GM23338 (cell line): ENCODE data around the gene RPH3AL. TPM values are rescaled to one million over a fixed set of nuclear protein-coding genes. Genes with fewer than 3 reads are reported as not detected.

Experiments used
- ATAC-seq: fragments of 200-7000 bp; cut with Tn5 transposase; 3 replicates; pipeline ENCODE4 v1.9.1; 2020
- DNase-seq: peaks from one replicate; pipeline ENCODE4 v3.0.0-alpha.2; 2015; ENCODE audit warnings: low spot score
- H2AFZ ChIP-seq: fragments of 200-600 bp; sonication (generic); 2 replicates; pipeline ENCODE4 v1.8.0; 2016; ENCODE audit warnings: antibody characterized with exemption, mild to moderate bottlenecking, moderate library complexity
- H3F3A ChIP-seq: fragments of 200-600 bp; sonication (generic); replicated peaks from 2 replicates; pipeline ENCODE4 v1.8.0; 2017; ENCODE audit warnings: antibody characterized with exemption, mixed run types, low read depth
- H3K27ac ChIP-seq: fragments of 200-600 bp; sonication (generic); 2 replicates; pipeline ENCODE4 v1.6.1; 2016; ENCODE audit warnings: low read depth
- H3K27me3 ChIP-seq: fragments of 200-600 bp; sonication (generic); 2 replicates; pipeline ENCODE4 v1.8.0; 2016; ENCODE audit warnings: mild to moderate bottlenecking, mixed run types, moderate library complexity; ENCODE audit not compliant: insufficient read depth
- H3K36me3 ChIP-seq: fragments of 200-600 bp; sonication (generic); 2 replicates; pipeline ENCODE4 v1.8.0; 2016; ENCODE audit warnings: mild to moderate bottlenecking; ENCODE audit not compliant: insufficient read depth
- H3K4me1 ChIP-seq: fragments of 200-600 bp; sonication (generic); 2 replicates; pipeline ENCODE4 v1.8.0; 2016; ENCODE audit warnings: mild to moderate bottlenecking, moderate library complexity; ENCODE audit not compliant: insufficient read depth
- H3K4me2 ChIP-seq: fragments of 200-600 bp; sonication (generic); 2 replicates; pipeline ENCODE4 v1.7.1; 2017; ENCODE audit warnings: mixed run types
- H3K4me3 ChIP-seq: fragments of 200-600 bp; sonication (generic); 2 replicates; pipeline ENCODE4 v1.6.1; 2016; ENCODE audit warnings: mixed run types
- H3K79me2 ChIP-seq: fragments of 200-600 bp; sonication (generic); replicated peaks from 2 replicates; pipeline ENCODE4 v1.8.0; 2017; ENCODE audit warnings: mild to moderate bottlenecking; ENCODE audit not compliant: insufficient read depth
- H3K9me2 ChIP-seq: fragments of 200-600 bp; sonication (generic); 2 replicates; pipeline ENCODE4 v1.8.0; 2017; ENCODE audit not compliant: insufficient read depth
- H4K20me1 ChIP-seq: fragments of 200-600 bp; sonication (generic); replicated peaks from 2 replicates; pipeline ENCODE4 v1.8.0; 2017; ENCODE audit warnings: mild to moderate bottlenecking; ENCODE audit not compliant: insufficient read depth
- H3K27ac Mint-ChIP-seq: 2 replicates; pipeline ENCODE4 v1.8.0; 2020; ENCODE audit warnings: inconsistent platforms, mild to moderate bottlenecking, moderate library complexity, mixed read lengths
- H3K27me3 Mint-ChIP-seq: 3 replicates; pipeline ENCODE4 v1.8.0; 2022; ENCODE audit warnings: low read depth, mild to moderate bottlenecking, moderate library complexity, mixed read lengths, inconsistent platforms; ENCODE audit not compliant: insufficient read depth, poor library complexity
- H3K36me3 Mint-ChIP-seq: 3 replicates; pipeline ENCODE4 v1.8.0; 2021; ENCODE audit warnings: low read depth, mild to moderate bottlenecking, inconsistent platforms, moderate library complexity, mixed read lengths
- H3K4me1 Mint-ChIP-seq: 3 replicates; pipeline ENCODE4 v1.8.0; 2020; ENCODE audit warnings: mild to moderate bottlenecking, inconsistent platforms, mixed read lengths
- H3K4me3 Mint-ChIP-seq: 3 replicates; pipeline ENCODE4 v1.8.0; 2021; ENCODE audit warnings: moderate library complexity, mild to moderate bottlenecking, inconsistent platforms, mixed read lengths
- H3K9me3 Mint-ChIP-seq: 3 replicates; pipeline ENCODE4 v1.8.0; 2020; ENCODE audit warnings: moderate library complexity, mild to moderate bottlenecking, inconsistent platforms, mixed read lengths
- CREB1 ChIP-seq: fragments of 250-450 bp; sonication (Bioruptor Pico); IDR thresholded peaks from 2 replicates; pipeline ENCODE4 v1.5.0; 2020; ENCODE audit warnings: low read depth, mild to moderate bottlenecking, moderate library complexity
- CTCF ChIP-seq, 2 experiments: fragments of 200-600 bp in 1 of 2; sonication (generic) in 1 of 2; conservative IDR thresholded peaks; 2 replicates each; pipeline versions ENCODE4 v1.5.1 to v1.6.1; 2016 to 2017; ENCODE audit warnings: antibody characterized with exemption in 2 of 2, low read depth in 2 of 2, mild to moderate bottlenecking in 2 of 2, moderate library complexity in 1 of 2
- ETS1 ChIP-seq: IDR thresholded peaks from 2 replicates; pipeline ENCODE4 v1.6.1; 2016; ENCODE audit warnings: antibody characterized with exemption
- EZH2 ChIP-seq: fragments of 200-600 bp; sonication (generic); IDR thresholded peaks from one replicate; pipeline ENCODE4 v1.8.0; 2017; ENCODE audit warnings: antibody characterized with exemption, mild to moderate bottlenecking, low read depth; ENCODE audit not compliant: unreplicated experiment
- EZH2phosphoT487 ChIP-seq: fragments of 200-600 bp; sonication (generic); IDR thresholded peaks from one replicate; pipeline ENCODE4 v1.8.1; 2018; ENCODE audit warnings: antibody characterized with exemption; ENCODE audit not compliant: unreplicated experiment
- JUNB ChIP-seq: IDR thresholded peaks from one replicate; pipeline ENCODE4 v1.6.1; 2016; ENCODE audit warnings: antibody characterized with exemption; ENCODE audit not compliant: unreplicated experiment
- NANOG ChIP-seq: IDR thresholded peaks from 2 replicates; pipeline ENCODE4 v1.6.1; 2016; ENCODE audit warnings: antibody characterized with exemption, borderline replicate concordance
- POLR2AphosphoS5 ChIP-seq: IDR thresholded peaks from 2 replicates; pipeline ENCODE4 v1.6.1; 2016; ENCODE audit warnings: antibody characterized with exemption, low read depth
- STAT1 ChIP-seq: IDR thresholded peaks from one replicate; pipeline ENCODE4 v1.6.1; 2016; ENCODE audit warnings: antibody characterized with exemption; ENCODE audit not compliant: unreplicated experiment
- ZNF114 ChIP-seq: fragments of 250-450 bp; sonication (Bioruptor Pico); IDR thresholded peaks from 2 replicates; pipeline ENCODE4 v1.5.0; 2020; ENCODE audit warnings: mild to moderate bottlenecking, moderate library complexity
- ZNF331 ChIP-seq: fragments of 250-450 bp; sonication (Bioruptor Pico); IDR thresholded peaks from 2 replicates; pipeline ENCODE4 v1.5.0; 2020; ENCODE audit warnings: low read depth, mild to moderate bottlenecking, moderate library complexity
- polyA plus RNA-seq: library from polyadenylated mRNA; unstranded; fragments of >200 nt; fragmentation: Nextera tagmentation; extraction: Ambion mirVana; gene quantifications from 2 replicates; pipeline ENCODE4 v1.2.1, GENCODE V29; 2016
- total RNA-seq: library from RNA; depleted of rRNA; stranded (reverse); fragments of >200 nt; shearing (Covaris generic); gene quantifications from 2 replicates; pipeline ENCODE4 v1.2.3, GENCODE V29; 2014
- TF ChIP-seq, protein P1 (sequence below): IDR thresholded peaks from one replicate; pipeline ENCODE4 v1.6.1; 2018; ENCODE audit warnings: antibody characterized with exemption; ENCODE audit not compliant: unreplicated experiment

RPH3AL gene
- total and polyA plus RNA-seq, 2 experiments from 2014 or later, result 2.7 to 6.3 TPM

DNA sequence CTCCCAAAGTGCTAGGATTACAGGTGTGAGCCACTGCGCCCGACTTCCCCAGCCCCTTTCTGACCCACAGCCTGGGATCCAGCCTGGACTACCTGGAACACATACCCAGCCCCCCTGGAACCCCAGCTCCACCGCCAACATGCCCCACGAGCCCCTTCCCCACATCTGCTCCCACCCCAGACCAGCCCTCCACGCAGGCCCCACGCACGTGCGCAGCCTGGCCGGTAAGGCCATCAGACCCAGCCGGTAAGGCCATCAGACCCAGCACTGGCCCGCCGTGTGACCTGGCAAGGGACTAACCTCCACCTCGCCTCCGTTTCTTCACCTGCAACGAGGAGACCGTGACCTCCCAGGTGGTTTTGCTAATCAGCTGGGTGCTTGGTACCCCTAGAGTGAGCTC, 46.5 kb downstream of the RPH3AL start:
- DNase-seq (no peak), ATAC-seq (no peak)
- Mint-ChIP-seq H3K27me3 (peaks cover 19% of the 10 kb centered on the region), H3K4me3 (no peak overlapping the region), H3K27ac (no peak overlapping the region), H3K4me1 (peaks cover 30% of the 10 kb centered on the region), H3K36me3 (no peaks in the 10 kb centered on the region), H3K9me3 (no peaks in the 10 kb centered on the region; the same call in 2 of the 3 replicates)
- no peaks in the 10 kb centered on the region for H4K20me1 ChIP-seq
- no peaks in the 10 kb centered on the region for H3K9me2 ChIP-seq
- no peak overlapping the region for H2AFZ ChIP-seq
- H3K36me3 ChIP-seq, result no peaks in the 10 kb centered on the region
- H3K4me2 ChIP-seq, result no peak overlapping the region
- H3K27me3 ChIP-seq, result no peaks in the 10 kb centered on the region
- no peak overlapping the region for H3K4me3 ChIP-seq
- peaks cover 18% of the 10 kb centered on the region for H3K4me1 ChIP-seq
- H3F3A ChIP-seq, result 0 out of 2 replicates have a peak, but pooled peaks cover 7% of the 10 kb centered on the region
- TF ChIP-seq ETS1, result no peak
- TF ChIP-seq CTCF (conservative IDR thresholded peaks at IDR 0.05; ENCODE audit: low read depth in 2 of 2), result no peak
- TF ChIP-seq, protein P1, sequence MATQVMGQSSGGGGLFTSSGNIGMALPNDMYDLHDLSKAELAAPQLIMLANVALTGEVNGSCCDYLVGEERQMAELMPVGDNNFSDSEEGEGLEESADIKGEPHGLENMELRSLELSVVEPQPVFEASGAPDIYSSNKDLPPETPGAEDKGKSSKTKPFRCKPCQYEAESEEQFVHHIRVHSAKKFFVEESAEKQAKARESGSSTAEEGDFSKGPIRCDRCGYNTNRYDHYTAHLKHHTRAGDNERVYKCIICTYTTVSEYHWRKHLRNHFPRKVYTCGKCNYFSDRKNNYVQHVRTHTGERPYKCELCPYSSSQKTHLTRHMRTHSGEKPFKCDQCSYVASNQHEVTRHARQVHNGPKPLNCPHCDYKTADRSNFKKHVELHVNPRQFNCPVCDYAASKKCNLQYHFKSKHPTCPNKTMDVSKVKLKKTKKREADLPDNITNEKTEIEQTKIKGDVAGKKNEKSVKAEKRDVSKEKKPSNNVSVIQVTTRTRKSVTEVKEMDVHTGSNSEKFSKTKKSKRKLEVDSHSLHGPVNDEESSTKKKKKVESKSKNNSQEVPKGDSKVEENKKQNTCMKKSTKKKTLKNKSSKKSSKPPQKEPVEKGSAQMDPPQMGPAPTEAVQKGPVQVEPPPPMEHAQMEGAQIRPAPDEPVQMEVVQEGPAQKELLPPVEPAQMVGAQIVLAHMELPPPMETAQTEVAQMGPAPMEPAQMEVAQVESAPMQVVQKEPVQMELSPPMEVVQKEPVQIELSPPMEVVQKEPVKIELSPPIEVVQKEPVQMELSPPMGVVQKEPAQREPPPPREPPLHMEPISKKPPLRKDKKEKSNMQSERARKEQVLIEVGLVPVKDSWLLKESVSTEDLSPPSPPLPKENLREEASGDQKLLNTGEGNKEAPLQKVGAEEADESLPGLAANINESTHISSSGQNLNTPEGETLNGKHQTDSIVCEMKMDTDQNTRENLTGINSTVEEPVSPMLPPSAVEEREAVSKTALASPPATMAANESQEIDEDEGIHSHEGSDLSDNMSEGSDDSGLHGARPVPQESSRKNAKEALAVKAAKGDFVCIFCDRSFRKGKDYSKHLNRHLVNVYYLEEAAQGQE, result no peak
- no peak for TF ChIP-seq NANOG
- TF ChIP-seq CREB1, result no peak
- no peak for TF ChIP-seq POLR2AphosphoS5
- no peak for TF ChIP-seq EZH2phosphoT487
- no peak for TF ChIP-seq ZNF331 (CRISPR knock-in tag)
- TF ChIP-seq JUNB, result no peak
- TF ChIP-seq ZNF114 (CRISPR knock-in tag), result no peak
- no peak for TF ChIP-seq STAT1
- TF ChIP-seq EZH2, result no peak
- no peak overlapping the region for H3K27ac ChIP-seq
- H3K79me2 ChIP-seq, result no peaks in the 10 kb centered on the region
